Right ventricle myocardium superior (tissue), 1 donor: ENCODE measurements around the gene SMC6. TPM values are rescaled to one million over a fixed set of nuclear protein-coding genes. Genes with fewer than 3 reads are reported as not detected.

Experiments used
- ATAC-seq: fragments of 200-7000 bp; cut with Tn5 transposase; one replicate; pipeline ENCODE4 v1.9.1; 2020; ENCODE audit warnings: mild to moderate bottlenecking; ENCODE audit not compliant: poor library complexity
- DNase-seq: peaks from one replicate; pipeline ENCODE4 v3.0.0-alpha.2; 2020
- intact Hi-C: fragments of 100-400 bp; cut with DNase I; formaldehyde crosslinking; loops from one replicate; pipeline ENCODE4 v1.11.2; 2022
- total RNA-seq: library from RNA; stranded (reverse); fragmentation: NEBNext Ultra II Directional; extraction: Animal tissue kit (Norgen Biotek cat#: 25700); gene quantifications from one replicate; pipeline ENCODE4 v1.2.1, GENCODE V29; 2021
- donor health status: DM: no; HTN: yes; CAD: no; lungs with severe emphysema.

The SMC6 gene
- total RNA-seq, 1 donor from 2014 or later: 12.1 TPM

GRCh38 chr2:17768894-17769293, 15.3 kb upstream of the SMC6 start:
- ATAC-seq: no peak
- intact Hi-C loops: no loop called here
- no peak for DNase-seq

DNA sequence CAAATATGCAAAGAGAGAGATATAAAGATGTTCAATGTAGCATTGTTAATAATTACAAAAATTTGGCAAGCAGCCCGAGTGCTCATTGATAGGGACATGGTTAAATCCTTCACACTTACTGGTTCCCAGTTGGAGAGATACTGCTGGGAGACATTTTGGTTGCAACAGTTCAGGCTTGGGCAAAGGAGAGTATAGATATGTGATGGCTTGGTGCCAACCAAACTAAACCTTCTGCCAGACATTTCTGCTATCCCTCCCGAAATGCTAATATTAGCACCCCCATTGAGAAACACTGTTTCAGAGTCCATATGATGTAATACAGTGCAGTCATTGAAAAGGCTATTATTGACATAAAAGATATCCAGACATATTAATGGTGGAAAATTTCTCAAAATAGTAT, 11.8 kb upstream of the SMC6 start:
- peak; percentile 73 for ATAC-seq
- DNase-seq: no peak
- intact Hi-C loops: no loop called here

DNA sequence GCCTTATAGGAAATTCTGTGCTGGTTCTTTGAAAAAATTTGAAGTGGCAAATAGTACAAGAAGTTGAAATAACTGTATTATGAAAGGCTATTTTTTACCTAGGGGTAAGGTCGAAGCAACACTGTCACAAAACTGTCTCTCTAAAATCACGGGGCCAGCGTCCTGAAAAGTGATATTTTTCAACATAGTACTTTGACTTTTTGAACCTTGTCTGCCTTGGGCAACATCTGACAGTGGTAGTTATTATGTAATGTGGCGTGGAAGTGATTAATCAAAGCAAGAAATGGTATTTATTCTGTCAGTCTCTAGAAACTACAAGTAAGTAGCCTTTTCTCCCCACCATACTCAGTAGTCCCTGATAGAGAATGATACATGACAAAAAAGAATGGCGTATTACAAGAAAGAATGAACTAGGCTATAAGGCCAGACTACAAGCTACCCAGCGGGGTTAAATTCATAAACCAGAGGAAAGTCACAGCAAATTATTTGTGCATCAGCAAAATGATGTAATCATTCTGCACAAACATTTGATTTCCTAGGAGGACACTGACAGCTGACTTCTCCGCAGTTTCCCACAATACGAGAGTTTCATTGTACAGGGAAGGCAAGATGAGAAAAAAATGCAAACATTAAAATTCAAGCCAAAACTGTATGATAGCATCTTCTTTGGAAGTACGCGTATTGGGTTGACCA, 10.2 kb upstream of the SMC6 start:
- ATAC-seq (no peak), DNase-seq (no peak)
- intact Hi-C loops: no loop called here

- intact Hi-C loops: no loop called here
- ATAC-seq: no peak
- DNase-seq: no peak
Observed at GRCh38 chr2:17762451-17762850, 8.8 kb upstream of the SMC6 start.

GRCh38 chr2:17759805-17760204, 6.2 kb upstream of the SMC6 start:
- intact Hi-C loops: no loop called here
- no peak for ATAC-seq
- DNase-seq: no peak

GRCh38 chr2:17758118-17758517, 4.5 kb upstream of the SMC6 start:
- no peak for DNase-seq
- ATAC-seq: no peak
- intact Hi-C loops: no loop called here

DNA sequence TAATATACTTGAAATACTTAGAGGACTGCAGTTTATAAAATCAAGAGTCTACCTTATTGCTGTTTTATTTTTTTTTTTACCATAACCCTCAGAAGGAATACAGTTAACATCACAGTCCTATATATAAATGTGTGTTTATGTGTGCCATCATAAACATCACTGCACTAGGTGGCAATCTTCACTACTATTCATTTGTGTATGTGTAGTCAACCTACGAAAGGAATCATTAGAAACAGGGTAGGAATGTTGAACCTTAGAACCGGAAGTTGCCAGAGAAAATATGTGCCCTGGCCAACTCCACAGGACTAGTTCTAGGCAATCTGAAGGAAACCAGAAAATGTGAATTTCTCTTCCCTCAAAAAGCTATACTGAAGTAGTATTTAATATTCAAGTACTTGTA, 3.7 kb upstream of the SMC6 start:
- ATAC-seq: no peak
- DNase-seq: no peak
- intact Hi-C loops: no loop called here

DNA sequence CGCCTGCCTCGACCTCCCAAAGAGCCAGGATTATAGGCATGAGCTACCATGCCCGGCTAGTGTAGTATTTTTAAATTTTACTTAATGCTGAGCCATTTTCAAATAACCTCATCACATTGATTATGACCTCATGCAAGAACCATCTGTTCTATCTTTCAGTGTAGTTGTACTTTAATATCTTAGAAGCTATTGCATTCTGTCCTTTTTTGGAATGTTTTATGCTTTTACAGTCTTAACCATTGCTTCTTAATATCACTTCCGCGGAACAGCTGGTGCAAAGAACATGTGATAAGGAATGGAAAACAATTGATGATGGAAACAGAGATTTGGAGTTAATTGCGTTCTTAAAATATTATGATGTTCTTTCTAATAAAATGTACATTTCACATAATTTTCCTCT, 3.1 kb upstream of the SMC6 start:
- ATAC-seq (no peak), DNase-seq (no peak)
- intact Hi-C loops: no loop called here

DNA sequence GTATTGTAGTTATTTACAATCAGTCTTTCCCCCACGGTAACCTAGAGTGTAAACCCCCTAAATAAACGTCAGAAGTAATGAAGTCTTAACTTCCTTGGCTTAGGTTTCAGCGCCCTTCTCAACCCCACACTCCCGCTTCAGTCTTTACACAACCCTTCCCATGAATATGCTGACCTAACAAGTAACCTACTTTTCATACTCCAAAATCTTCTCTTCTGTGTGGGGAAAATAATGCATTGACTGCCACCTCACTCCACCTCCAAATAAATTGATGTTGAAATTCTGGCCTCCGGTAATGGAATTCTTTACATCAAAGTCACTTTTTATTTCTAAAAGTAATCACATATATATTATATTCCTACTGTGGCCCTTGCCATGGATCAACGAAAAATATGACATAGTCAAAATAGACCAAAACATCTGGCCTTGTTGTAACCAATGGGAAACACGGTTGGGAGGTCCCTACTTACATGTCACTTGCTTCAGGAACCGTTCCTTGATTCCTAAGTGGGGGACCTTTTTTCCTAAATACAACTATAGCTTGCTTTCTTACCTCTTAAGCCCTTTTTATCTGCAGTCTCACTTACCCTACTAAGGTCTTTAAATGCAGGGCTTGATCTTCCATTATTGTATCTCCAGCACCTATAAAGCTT, 1.3 kb upstream of the SMC6 start:
- no peak for ATAC-seq
- no peak for DNase-seq
- intact Hi-C loops: loop anchor here (2.0 kb wide), 1 partner anchor 72 kb away; no protein-coding TSS in a partner anchor

DNA sequence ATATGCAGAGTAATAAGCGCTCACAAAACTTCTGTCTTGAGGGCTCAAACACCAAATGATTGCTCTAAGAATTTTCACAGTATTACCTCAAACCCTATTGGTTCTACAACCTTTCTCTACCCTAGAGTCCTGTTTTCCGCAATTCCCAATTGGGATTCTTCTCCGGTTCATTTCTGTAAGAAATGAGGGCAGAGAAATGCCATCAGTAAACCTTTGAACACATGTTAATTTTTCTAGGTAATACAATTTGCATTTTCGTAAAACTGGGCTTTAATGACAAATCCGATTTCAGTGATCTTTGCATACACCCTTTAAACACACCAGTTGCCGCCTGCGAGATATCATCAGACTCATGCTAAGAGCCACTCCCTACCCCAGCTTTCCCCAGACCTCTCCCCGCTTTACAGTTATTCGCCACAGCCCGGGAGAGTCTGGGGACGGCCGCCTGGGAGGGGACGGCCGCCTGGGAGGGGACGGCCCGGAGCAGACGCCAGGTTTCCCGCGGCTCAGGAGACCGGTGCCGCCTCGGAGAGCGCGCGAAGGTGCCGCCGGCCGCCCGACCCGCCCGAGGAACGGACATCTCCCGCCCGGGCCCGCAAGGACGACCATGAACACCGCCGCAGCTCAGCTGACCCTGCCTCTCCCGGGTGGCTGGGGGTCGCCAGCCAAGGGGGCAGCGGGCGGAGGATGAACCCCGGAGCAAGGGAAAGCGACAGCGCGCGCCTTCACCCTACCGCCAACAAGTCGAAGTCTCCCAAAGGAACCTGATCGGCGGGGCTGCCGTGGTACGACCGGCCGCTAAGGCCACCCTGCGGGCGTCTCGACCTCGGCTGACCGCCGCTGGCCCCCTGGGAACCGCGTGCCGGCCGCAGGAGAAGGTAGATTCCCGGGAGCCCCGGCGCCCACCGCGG, 463 bp downstream of the SMC6 start:
- ATAC-seq (peak; percentile 79), DNase-seq (no peak)
- intact Hi-C loops: no loop called here

GRCh38 chr2:17752246-17752645, 1.4 kb downstream of the SMC6 start:
- ATAC-seq (no peak), DNase-seq (no peak)
- intact Hi-C loops: no loop called here

GRCh38 chr2:17749753-17750438, 3.7 kb downstream of the SMC6 start:
- DNase-seq (no peak), ATAC-seq (no peak)
- intact Hi-C loops: no loop called here

DNA sequence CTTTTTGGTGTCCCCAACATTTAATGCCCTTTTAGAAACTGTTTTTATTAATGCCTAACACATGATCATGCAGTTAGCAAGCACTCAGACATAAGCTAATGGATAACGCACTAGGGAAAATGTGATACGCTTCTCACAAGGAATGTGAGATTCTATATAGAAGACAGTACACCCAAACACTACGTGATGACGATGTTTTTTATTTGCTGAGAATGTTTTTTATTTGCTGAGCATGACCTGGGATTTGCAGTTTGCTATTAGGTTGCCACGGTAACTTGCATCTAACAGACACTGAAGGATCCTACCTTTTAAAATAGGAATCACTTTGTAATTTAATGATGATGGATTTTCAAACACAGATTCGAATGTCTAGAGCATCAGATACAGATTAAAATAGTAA, 4.9 kb downstream of the SMC6 start:
- intact Hi-C loops: no loop called here
- no peak for DNase-seq
- ATAC-seq: no peak

GRCh38 chr2:17747684-17748452, 5.7 kb downstream of the SMC6 start:
- no peak for ATAC-seq
- intact Hi-C loops: no loop called here
- DNase-seq: no peak

DNA sequence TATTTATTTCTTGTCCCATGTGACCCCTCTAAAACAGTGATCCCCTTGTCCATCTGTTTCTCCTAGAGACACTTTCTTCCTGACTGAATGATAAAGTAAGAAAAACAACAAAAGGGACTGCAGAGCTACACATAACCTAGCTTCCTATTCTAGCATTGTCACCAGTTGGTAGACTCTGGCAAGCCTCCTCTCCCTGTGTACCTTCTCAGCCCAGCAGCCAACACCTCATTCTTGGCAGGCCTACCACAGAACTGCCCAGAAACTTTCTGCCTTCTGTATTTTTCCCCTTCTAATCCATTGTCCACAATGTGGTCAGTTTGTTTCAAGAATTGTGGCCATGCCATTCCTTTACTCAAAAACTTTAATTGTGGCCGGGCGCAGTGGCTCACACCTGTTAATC, 13.4 kb downstream of the SMC6 start:
- DNase-seq (no peak), ATAC-seq (peak; percentile 85)
- intact Hi-C loops: no loop called here

GRCh38 chr2:17736989-17737388, 16.6 kb downstream of the SMC6 start:
- no peak for DNase-seq
- intact Hi-C loops: no loop called here
- ATAC-seq: no peak

DNA sequence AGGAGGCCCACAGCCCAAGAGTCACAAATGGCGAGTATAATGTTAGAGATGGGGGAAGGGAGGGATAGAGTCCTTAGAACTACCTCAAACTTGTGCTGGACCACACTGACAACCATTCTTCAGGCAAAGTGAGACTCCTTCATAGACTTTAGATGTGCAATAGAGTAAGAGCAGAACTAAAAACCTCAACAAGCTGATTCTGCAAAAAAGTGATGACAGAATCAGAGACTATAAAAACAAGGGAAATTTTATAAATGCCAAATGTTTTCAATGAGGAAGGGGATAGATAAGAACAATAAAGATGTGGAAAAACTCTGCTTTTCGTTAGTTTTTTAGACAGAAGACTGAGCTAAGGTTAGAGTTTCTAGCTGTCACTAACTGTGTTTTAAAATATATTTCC, 17.7 kb downstream of the SMC6 start:
- no peak for ATAC-seq
- DNase-seq: no peak
- intact Hi-C loops: no loop called here

- ATAC-seq: no peak
- no peak for DNase-seq
- intact Hi-C loops: no loop called here
Observed at GRCh38 chr2:17733599-17733998, 20.0 kb downstream of the SMC6 start.
